ENCODE measurements around the gene CCDC71L. TPM values are rescaled to one million over a fixed set of nuclear protein-coding genes. Genes with fewer than 3 reads are reported as not detected.
A peak's percentile ranks its signal among the peaks of the same experiment; 100 is the strongest.

CCDC71L gene
- total RNA-seq, 4 donors from 2014 or later = 9.1 to 30.9 (median 18.8) TPM

- no peaks in the 10 kb centered on the region for H3K9me3 ChIP-seq
- intact Hi-C loops (cut with DNase I; ENCODE audit: low total_unique reads) = no loop called here
- no peak overlapping the region for H3K4me3 ChIP-seq
- H3K27me3 ChIP-seq = no peaks in the 10 kb centered on the region
- H3K36me3 ChIP-seq = no peaks in the 10 kb centered on the region
- no peak overlapping the region for H3K27ac ChIP-seq
- DNase-seq = no peak
- TF ChIP-seq POLR2A (IDR thresholded peaks at IDR 0.05) (no peak), CTCF (IDR thresholded peaks at IDR 0.05) (no peak)
- no peaks in the 10 kb centered on the region for H3K4me1 ChIP-seq
Observed at GRCh38 chr7:106635411-106635810, 25.5 kb downstream of the CCDC71L start.

GRCh38 chr7:106634958-106635357 is 26.0 kb downstream of the CCDC71L start:
- Histone ChIP-seq H3K27me3 (no peaks in the 10 kb centered on the region), H3K4me1 (no peaks in the 10 kb centered on the region), H3K36me3 (no peaks in the 10 kb centered on the region), H3K9me3 (no peaks in the 10 kb centered on the region), H3K27ac (no peak overlapping the region), H3K4me3 (no peak overlapping the region)
- no peak for DNase-seq
- TF ChIP-seq CTCF (IDR thresholded peaks at IDR 0.05) = no peak
- TF ChIP-seq POLR2A (IDR thresholded peaks at IDR 0.05) = no peak
- intact Hi-C loops (cut with DNase I; ENCODE audit: low total_unique reads) = no loop called here

GRCh38 chr7:106630648-106631047 is 30.3 kb downstream of the CCDC71L start:
- Histone ChIP-seq H3K9me3 (no peaks in the 10 kb centered on the region), H3K36me3 (no peaks in the 10 kb centered on the region), H3K4me1 (no peaks in the 10 kb centered on the region), H3K27me3 (no peaks in the 10 kb centered on the region), H3K4me3 (no peak overlapping the region), H3K27ac (no peak overlapping the region)
- DNase-seq = no peak
- TF ChIP-seq POLR2A (IDR thresholded peaks at IDR 0.05) = no peak
- no peak for TF ChIP-seq CTCF (IDR thresholded peaks at IDR 0.05)
- intact Hi-C loops (cut with DNase I; ENCODE audit: low total_unique reads) = no loop called here

GRCh38 chr7:106629516-106629915 is 31.4 kb downstream of the CCDC71L start:
- intact Hi-C loops (cut with DNase I; ENCODE audit: low total_unique reads) = no loop called here
- DNase-seq = no peak
- no peaks in the 10 kb centered on the region for H3K9me3 ChIP-seq
- H3K4me3 ChIP-seq = no peak overlapping the region
- H3K27me3 ChIP-seq = no peaks in the 10 kb centered on the region
- peak overlapping the region in 1 of 2 donors; percentile 2 for H3K27ac ChIP-seq
- no peaks in the 10 kb centered on the region for H3K4me1 ChIP-seq
- no peaks in the 10 kb centered on the region for H3K36me3 ChIP-seq
- TF ChIP-seq POLR2A (IDR thresholded peaks at IDR 0.05) (no peak), CTCF (IDR thresholded peaks at IDR 0.05) (no peak)

GRCh38 chr7:106626376-106627164 is 34.4 kb downstream of the CCDC71L start:
- Histone ChIP-seq H3K27me3 (no peaks in the 10 kb centered on the region), H3K9me3 (peaks cover 0 to 3% of the 10 kb centered on the region in 2 donors), H3K27ac (no peak overlapping the region), H3K4me1 (no peaks in the 10 kb centered on the region), H3K4me3 (no peak overlapping the region), H3K36me3 (no peaks in the 10 kb centered on the region)
- no peak for DNase-seq
- TF ChIP-seq POLR2A (IDR thresholded peaks at IDR 0.05) = no peak
- TF ChIP-seq CTCF (IDR thresholded peaks at IDR 0.05) = no peak
- intact Hi-C loops (cut with DNase I; ENCODE audit: low total_unique reads) = no loop called here
